Calu3 (cell line): Measurements from ENCODE around the gene ACSM5. TPM values are rescaled to one million over a fixed set of nuclear protein-coding genes. Genes with fewer than 3 reads are reported as not detected.

Experiments
- BruUV-seq: library from RNA; stranded (reverse); fragments of 400-500 nt; replicated peaks from 2 replicates; lab custom pipeline; 2021; lab: Mats Ljungman, UMichigan
- CTCF ChIA-PET: fragments of 300-600 bp; sonication (Branson Sonifier 250); formaldehyde crosslinking; loops from one replicate; lab custom pipeline; 2022; ENCODE audit warnings: antibody characterized with exemption; lab: Charles Lee
- DNase-seq: peaks from one replicate; pipeline ENCODE4 v3.0.0; 2022
- H3K27ac Mint-ChIP-seq: one replicate; pipeline ENCODE4 v1.8.0; 2022; ENCODE audit warnings: mixed read lengths; ENCODE audit not compliant: unreplicated experiment
- H3K27me3 Mint-ChIP-seq: one replicate; pipeline ENCODE4 v1.8.0; 2022; ENCODE audit warnings: mixed read lengths; ENCODE audit not compliant: unreplicated experiment
- H3K36me3 Mint-ChIP-seq: one replicate; pipeline ENCODE4 v1.8.0; 2022; ENCODE audit warnings: mild to moderate bottlenecking, moderate library complexity, mixed read lengths; ENCODE audit not compliant: insufficient read depth, unreplicated experiment
- H3K4me1 Mint-ChIP-seq: one replicate; pipeline ENCODE4 v1.8.0; 2022; ENCODE audit warnings: mild to moderate bottlenecking, low read depth, mixed read lengths; ENCODE audit not compliant: unreplicated experiment
- H3K4me3 Mint-ChIP-seq: one replicate; pipeline ENCODE4 v1.8.0; 2022; ENCODE audit warnings: mild to moderate bottlenecking, low read depth, moderate library complexity, mixed read lengths; ENCODE audit not compliant: unreplicated experiment
- H3K9me3 Mint-ChIP-seq: one replicate; pipeline ENCODE4 v1.8.0; 2022; ENCODE audit warnings: low read depth, mixed read lengths; ENCODE audit not compliant: unreplicated experiment
- intact Hi-C: fragments of 100-400 bp; cut with micrococcal nuclease; formaldehyde crosslinking; loops from one replicate; pipeline ENCODE4 v1.10.0; 2022; ENCODE audit not compliant: unreplicated experiment
- total RNA-seq: library from RNA; stranded (reverse); gene quantifications from 2 replicates; pipeline ENCODE4 v1.2.3, GENCODE V29; 2022
- TF ChIP-seq, protein P1 (sequence below): fragments of 200-600 bp; IDR thresholded peaks from one replicate; pipeline ENCODE4 v1.8.0; 2022; ENCODE audit warnings: antibody characterized with exemption; ENCODE audit not compliant: unreplicated experiment

Gene ACSM5
- total RNA-seq, 1 experiment from 2014 or later, result not detected

DNA sequence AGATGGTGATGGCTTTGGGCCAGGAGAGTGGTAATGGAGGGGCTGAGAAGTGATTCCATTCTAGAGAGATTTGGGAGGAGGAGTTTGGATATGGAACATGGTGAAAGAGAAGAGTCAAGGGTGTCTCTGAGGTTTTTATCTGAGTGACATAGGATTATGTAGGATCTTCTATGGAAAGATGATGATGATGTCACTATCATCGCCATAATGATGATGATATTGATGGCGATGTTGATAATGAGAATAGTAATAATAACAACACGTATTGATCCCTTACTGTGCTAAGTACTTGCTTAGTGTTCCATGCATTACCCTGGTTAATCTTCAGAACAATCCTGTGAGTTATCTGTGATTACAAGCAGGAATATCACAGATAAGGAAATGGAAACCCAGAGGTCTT is 21.4 kb upstream of the ACSM5 start:
- CTCF ChIA-PET, result interaction anchor here (0.7 to 5.8 kb wide), 2 partner anchors 446 to 482 kb away, joined by 4 to 99 read pairs; no protein-coding TSS in a partner anchor
- BruUV-seq, result no TSS peak
- TF ChIP-seq, protein P1, sequence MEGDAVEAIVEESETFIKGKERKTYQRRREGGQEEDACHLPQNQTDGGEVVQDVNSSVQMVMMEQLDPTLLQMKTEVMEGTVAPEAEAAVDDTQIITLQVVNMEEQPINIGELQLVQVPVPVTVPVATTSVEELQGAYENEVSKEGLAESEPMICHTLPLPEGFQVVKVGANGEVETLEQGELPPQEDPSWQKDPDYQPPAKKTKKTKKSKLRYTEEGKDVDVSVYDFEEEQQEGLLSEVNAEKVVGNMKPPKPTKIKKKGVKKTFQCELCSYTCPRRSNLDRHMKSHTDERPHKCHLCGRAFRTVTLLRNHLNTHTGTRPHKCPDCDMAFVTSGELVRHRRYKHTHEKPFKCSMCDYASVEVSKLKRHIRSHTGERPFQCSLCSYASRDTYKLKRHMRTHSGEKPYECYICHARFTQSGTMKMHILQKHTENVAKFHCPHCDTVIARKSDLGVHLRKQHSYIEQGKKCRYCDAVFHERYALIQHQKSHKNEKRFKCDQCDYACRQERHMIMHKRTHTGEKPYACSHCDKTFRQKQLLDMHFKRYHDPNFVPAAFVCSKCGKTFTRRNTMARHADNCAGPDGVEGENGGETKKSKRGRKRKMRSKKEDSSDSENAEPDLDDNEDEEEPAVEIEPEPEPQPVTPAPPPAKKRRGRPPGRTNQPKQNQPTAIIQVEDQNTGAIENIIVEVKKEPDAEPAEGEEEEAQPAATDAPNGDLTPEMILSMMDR, result no peak
- H3K4me3 Mint-ChIP-seq, result no peak overlapping the region
- no peaks in the 10 kb centered on the region for H3K36me3 Mint-ChIP-seq
- H3K4me1 Mint-ChIP-seq, result no peaks in the 10 kb centered on the region
- intact Hi-C loops, result loop anchor here (5.0 to 10.0 kb wide), 4 partner anchors 86 to 806 kb away; no protein-coding TSS in a partner anchor
- no peak overlapping the region for H3K27ac Mint-ChIP-seq
- no peaks in the 10 kb centered on the region for H3K9me3 Mint-ChIP-seq
- DNase-seq, result no peak
- peaks cover 42% of the 10 kb centered on the region for H3K27me3 Mint-ChIP-seq

DNA sequence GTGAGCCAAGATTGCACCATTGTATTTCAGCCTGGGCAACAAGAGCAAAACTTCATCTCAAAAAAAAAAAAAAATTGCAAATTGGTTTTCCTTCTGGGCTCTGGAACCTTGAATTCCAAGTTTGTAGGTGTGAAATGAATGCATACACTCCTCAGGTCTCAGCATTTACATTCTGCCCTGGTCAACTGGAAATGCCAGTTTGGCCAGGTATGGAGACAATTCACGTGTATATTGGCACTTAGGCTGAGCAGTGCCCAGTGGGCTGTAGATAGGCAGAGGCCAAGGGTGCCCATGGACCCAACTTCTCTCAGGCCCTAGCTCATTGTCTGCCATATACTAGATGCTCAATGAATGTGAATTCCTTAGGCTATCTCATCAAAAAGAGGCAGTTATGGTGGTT is 20.5 kb upstream of the ACSM5 start:
- no peaks in the 10 kb centered on the region for H3K9me3 Mint-ChIP-seq
- CTCF ChIA-PET, result interaction anchor here (0.7 to 1.2 kb wide), 2 partner anchors 27 to 446 kb away, joined by 3 to 4 read pairs; no protein-coding TSS in a partner anchor
- TF ChIP-seq, protein P1, result no peak
- no peak overlapping the region for H3K4me3 Mint-ChIP-seq
- H3K4me1 Mint-ChIP-seq, result no peaks in the 10 kb centered on the region
- H3K27me3 Mint-ChIP-seq, result peaks cover 44% of the 10 kb centered on the region
- intact Hi-C loops, result loop anchor here (5.0 to 10.0 kb wide), 4 partner anchors 87 to 807 kb away; no protein-coding TSS in a partner anchor
- no TSS peak for BruUV-seq
- DNase-seq, result no peak
- H3K36me3 Mint-ChIP-seq, result no peaks in the 10 kb centered on the region
- no peak overlapping the region for H3K27ac Mint-ChIP-seq

DNA sequence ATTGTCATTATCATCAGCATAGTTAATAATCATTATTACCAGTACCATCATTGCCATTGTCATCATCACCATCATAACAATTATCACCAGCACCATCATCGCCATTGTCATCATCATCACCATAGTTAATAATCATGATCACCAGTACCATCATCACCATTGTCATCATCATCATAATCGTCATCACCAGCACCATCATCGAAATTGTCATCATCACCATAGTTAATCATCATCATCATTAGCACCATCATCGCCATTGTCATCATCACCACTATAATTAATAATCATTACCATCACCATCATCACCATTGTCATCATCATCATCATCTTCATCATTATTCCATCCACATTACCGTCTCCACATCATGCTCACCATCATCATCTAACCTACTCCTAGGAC is 18.3 kb upstream of the ACSM5 start:
- H3K27me3 Mint-ChIP-seq, result peaks cover 33% of the 10 kb centered on the region

GRCh38 chr16:20393801-20394577 is 15.3 kb upstream of the ACSM5 start:
- Mint-ChIP-seq H3K27ac (no peak overlapping the region), H3K9me3 (no peaks in the 10 kb centered on the region), H3K27me3 (peaks cover 11% of the 10 kb centered on the region), H3K36me3 (no peaks in the 10 kb centered on the region), H3K4me3 (no peak overlapping the region), H3K4me1 (no peaks in the 10 kb centered on the region)
- DNase-seq, result no peak
- BruUV-seq, result no TSS peak
- intact Hi-C loops, result no loop called here
- TF ChIP-seq, protein P1, result no peak
- CTCF ChIA-PET, result interaction anchor here (0.9 kb wide), 1 partner anchor 9 kb away, joined by 3 read pairs; no protein-coding TSS in a partner anchor

More for the DNA sequence above, 18.3 kb upstream of the ACSM5 start:
- CTCF ChIA-PET, result no interaction called here
- no peaks in the 10 kb centered on the region for H3K4me1 Mint-ChIP-seq
- no peak overlapping the region for H3K4me3 Mint-ChIP-seq
- TF ChIP-seq, protein P1, result no peak
- no peaks in the 10 kb centered on the region for H3K9me3 Mint-ChIP-seq
- intact Hi-C loops, result no loop called here
- no peak overlapping the region for H3K27ac Mint-ChIP-seq
- H3K36me3 Mint-ChIP-seq, result no peaks in the 10 kb centered on the region
- no peak for DNase-seq
- no TSS peak for BruUV-seq
